ENCODE data around the gene RAD23B. TPM values are rescaled to one million over a fixed set of nuclear protein-coding genes. Genes with fewer than 3 reads are reported as not detected.
A peak's percentile ranks its signal among the peaks of the same experiment; 100 is the strongest.

The RAD23B gene
- total and polyA plus RNA-seq, 2 of the 13 experiments (the other 11 are each of a cell fraction or from before 2014, with no cell fraction given): 133 to 156 TPM

GRCh38 chr9:107249131-107249533 lies 33.9 kb upstream of the RAD23B start (continued):
- TF ChIP-seq CREB1 (IDR thresholded peaks at IDR 0.05) (no peak), CREB1 (CRISPR knock-in tag; IDR thresholded peaks at IDR 0.05) (peak; percentile 63; the same call in 1 of the 2 replicates), ZNF180 (CRISPR knock-in tag; IDR thresholded peaks at IDR 0.05; ENCODE audit: borderline replicate concordance, low read depth) (no peak), CHCHD3 (CRISPR knock-in tag; IDR thresholded peaks at IDR 0.05) (no peak), ZNF614 (CRISPR knock-in tag; IDR thresholded peaks at IDR 0.05; ENCODE audit: borderline replicate concordance) (peak; percentile 74), ETV5 (CRISPR knock-in tag; IDR thresholded peaks at IDR 0.05; ENCODE audit: borderline replicate concordance) (peak; percentile 44; the same call in 1 of the 2 replicates), ZBTB21 (CRISPR knock-in tag; IDR thresholded peaks at IDR 0.05) (peak; percentile 36; the same call in 1 of the 2 replicates), FOXA3 (CRISPR knock-in tag; IDR thresholded peaks at IDR 0.05) (peak; percentile 99), TFAP4 (IDR thresholded peaks at IDR 0.05; ENCODE audit: borderline replicate concordance, low read depth) (peak; percentile 50; the same call in 1 of the 2 replicates), NBN (conservative IDR thresholded peaks at IDR 0.05) (no peak), SAP130 (CRISPR knock-in tag; IDR thresholded peaks at IDR 0.05; ENCODE audit: low read depth) (peak; percentile 81), KDM2A (CRISPR knock-in tag; IDR thresholded peaks at IDR 0.05; ENCODE audit: borderline replicate concordance, low read depth) (peak; percentile 35; the same call in 1 of the 2 replicates), HDAC1 (CRISPR knock-in tag; IDR thresholded peaks at IDR 0.05) (peak; percentile 84), SATB2 (CRISPR knock-in tag; IDR thresholded peaks at IDR 0.05) (no peak), HMGXB3 (CRISPR knock-in tag; IDR thresholded peaks at IDR 0.05; ENCODE audit: borderline replicate concordance) (peak; percentile 80; the same call in 1 of the 2 replicates), ZBED4 (CRISPR knock-in tag; IDR thresholded peaks at IDR 0.05; ENCODE audit: borderline replicate concordance) (0 out of 2 replicates have a peak, but pooled peaks have one; percentile 40), THRA (CRISPR knock-in tag; IDR thresholded peaks at IDR 0.05; ENCODE audit: borderline replicate concordance) (peak; percentile 83; the same call in 1 of the 2 replicates), FUBP1 (CRISPR knock-in tag; IDR thresholded peaks at IDR 0.05; ENCODE audit: borderline replicate concordance) (no peak)

All from HepG2 (cell line).